ENCODE measurements around the gene MMP25. TPM values are rescaled to one million over a fixed set of nuclear protein-coding genes. Genes with fewer than 3 reads are reported as not detected.

The MMP25 gene
- total and polyA plus RNA-seq, 9 of the 15 experiments (the other 6 are each of a cell fraction or from before 2014, with no cell fraction given) = 0.03 to 0.04 TPM; not detected in 7

DNA sequence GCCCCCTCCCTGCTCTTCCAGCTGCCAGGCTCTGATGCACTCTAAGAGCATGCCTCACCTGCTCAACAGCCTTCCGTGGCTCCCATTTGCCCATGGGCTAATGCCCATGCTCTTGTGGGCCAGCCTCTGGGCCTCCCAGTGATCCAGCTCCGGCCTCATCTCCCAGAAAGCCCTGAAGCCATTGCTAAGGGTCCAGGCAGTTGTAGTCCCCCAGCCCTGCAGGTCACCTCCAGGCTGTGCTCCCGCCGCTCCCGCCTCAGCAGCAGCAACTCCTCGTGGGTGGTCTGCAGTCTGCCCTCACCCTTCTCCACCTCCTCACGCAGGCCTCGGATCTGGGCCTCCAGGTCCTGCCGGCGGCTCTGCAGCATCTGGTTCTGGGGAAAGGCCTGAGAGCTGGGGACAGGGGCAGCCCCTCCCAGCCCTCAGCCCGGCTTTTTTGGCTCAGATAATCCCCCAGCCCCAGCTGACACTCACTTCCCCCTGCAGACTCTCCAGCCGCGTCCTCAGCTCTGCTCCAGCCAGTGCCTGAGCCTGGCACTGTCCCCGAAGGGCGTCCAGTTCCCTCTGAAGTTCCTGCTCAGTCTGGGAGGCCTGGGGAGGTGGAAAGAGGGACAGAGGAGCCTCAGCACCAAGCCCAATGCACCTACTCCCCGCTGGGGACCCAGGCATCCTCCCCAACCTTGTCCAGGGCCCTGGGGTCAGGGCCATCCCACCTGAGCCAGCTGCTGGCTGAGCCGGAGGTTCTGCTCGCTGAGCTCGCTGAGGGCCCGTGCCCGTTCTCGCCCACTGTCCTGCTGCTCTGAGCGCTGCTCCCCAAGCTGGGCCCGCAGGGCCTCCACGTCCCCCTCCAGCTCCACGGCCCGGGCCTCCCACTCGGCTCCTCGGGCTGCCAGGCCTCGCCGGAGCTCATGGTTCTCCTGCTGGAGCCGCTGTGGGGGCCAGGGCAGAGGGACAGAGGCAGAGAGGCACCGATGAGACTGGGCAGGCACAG is 15.8 kb upstream of the MMP25 start:
- no peaks in the 10 kb centered on the region for H3K9me3 ChIP-seq (replicated peaks; ENCODE audit: control insufficient read depth, insufficient read depth, low read depth, low read length)
- no peaks in the 10 kb centered on the region for H3K79me2 ChIP-seq (ENCODE audit: control insufficient read depth, insufficient read depth, low read length)
- BruUV-seq (replicated peaks) = no TSS peak
- TF ChIP-seq GABPA (tag; conservative IDR thresholded peaks at IDR 0.05; ENCODE audit: low read depth) = no peak
- no peak for TF ChIP-seq RBM17 (IDR thresholded peaks at IDR 0.05; ENCODE audit: borderline replicate concordance, low read depth, low read length)
- TF ChIP-seq FOSL1 (tag; conservative IDR thresholded peaks at IDR 0.05) = no peak
- TF ChIP-seq CBX2 (IDR thresholded peaks at IDR 0.05; ENCODE audit: insufficient read depth, low read length, poor library complexity, severe bottlenecking) = no peak
- TF ChIP-seq TFAM (CRISPR knock-in tag; conservative IDR thresholded peaks at IDR 0.05) = no peak
- TF ChIP-seq FOXJ3 (CRISPR knock-in tag; IDR thresholded peaks at IDR 0.05) = no peak
- peak; percentile 12 for TF ChIP-seq ZFP36 (IDR thresholded peaks at IDR 0.05; ENCODE audit: low read depth, low read length, partially characterized antibody)
- no peak for TF ChIP-seq FOXK2 (conservative IDR thresholded peaks at IDR 0.05 in 1 of 2, IDR thresholded peaks at IDR 0.05 in 1 of 2; ENCODE audit: low read depth in 2 of 2)
- no peak for TF ChIP-seq ZNF79 (CRISPR knock-in tag; IDR thresholded peaks at IDR 0.05; ENCODE audit: low read depth)
- CTCF ChIA-PET (ENCODE audit: low intra/inter-chr PET ratio) = interaction anchor here (0.5 to 1.6 kb wide), 2 partner anchors 29 to 34 kb away, joined by 3 to 6 read pairs; no protein-coding TSS in a partner anchor
- no peak overlapping the region for H3K4me3 ChIP-seq
- DNase-seq (ENCODE audit: extremely low read depth in 1 of 4, low spot score in 3 of 4) (no peak), FAIRE-seq (no peak), ATAC-seq (no peak)
- peaks cover 15 to 55% of the 10 kb centered on the region in 2 experiments for H3K4me1 ChIP-seq (replicated peaks in 1 of 2; ENCODE audit: control insufficient read depth in 2 of 2, insufficient read depth in 2 of 2, low read length in 2 of 2)
- H3K9ac ChIP-seq (ENCODE audit: insufficient read depth in 1 of 2, low read depth in 2 of 2, low read length in 2 of 2) = peak overlapping the region in 1 of 2 experiments; percentile 89; a peak in 2 of 4 replicates
- no peak overlapping the region for H3K27ac ChIP-seq (ENCODE audit: extremely low read depth, low read depth, low read length)
- H3K9me1 ChIP-seq (ENCODE audit: control insufficient read depth, insufficient read depth, low read length) = no peaks in the 10 kb centered on the region
- in situ Hi-C loops (cut with MboI) (no loop called here), intact Hi-C loops (cut with micrococcal nuclease) (no loop called here)
- peaks cover 24 to 56% of the 10 kb centered on the region in 2 experiments; a peak in 4 of 5 replicates for H3K27me3 ChIP-seq (ENCODE audit: control insufficient read depth in 2 of 2, insufficient read depth in 2 of 2, low read length in 2 of 2)
- H3K36me3 ChIP-seq (ENCODE audit: control insufficient read depth, insufficient read depth, low read length) = peaks cover 20% of the 10 kb centered on the region; the same call in 2 of the 3 replicates
- H3K4me2 ChIP-seq (ENCODE audit: insufficient read depth, low read length) = no peak overlapping the region
- WGBS (ENCODE audit: insufficient coverage, low coverage, missing lambda C conversion rate) = 30% methylated on average over 27 of the region's 33 CpGs
- no peak overlapping the region for H2AFZ ChIP-seq (ENCODE audit: low read depth, low read length)
- POLR2A ChIA-PET = interaction anchor here (0.7 to 2.2 kb wide), 7 partner anchors 8 to 95 kb away, joined by 3 to 13 read pairs (median 4); partner anchors contain the start of genes HCFC1R1, MMP25 and THOC6
- H4K20me1 ChIP-seq (replicated peaks; ENCODE audit: control insufficient read depth, insufficient read depth, low read length) = peaks cover 3% of the 10 kb centered on the region; the same call in 1 of the 2 replicates

Data from K562 (cell line).